HEK293T (cell line): Measurements from ENCODE around the gene POLR3E.
A peak's percentile ranks its signal among the peaks of the same experiment; 100 is the strongest.

Experiments
- CTCF ChIA-PET: fragments of 350-600 bp; formaldehyde crosslinking; extraction: SDS; loops from one replicate; lab custom pipeline; 2021; ENCODE audit warnings: antibody characterized with exemption, inconsistent platforms; lab: Yijun Ruan, JAX
- POLR2A ChIA-PET: fragments of 350-600 bp; formaldehyde crosslinking; extraction: SDS; loops from one replicate; lab custom pipeline; 2020; ENCODE audit warnings: antibody characterized with exemption, inconsistent platforms; lab: Yijun Ruan, JAX
- DNase-seq: peaks from one replicate; pipeline ENCODE4 v3.0.0; 2012; ENCODE audit warnings: mixed read lengths; ENCODE audit errors: extremely low spot score
- ARNT ChIP-seq: fragments of 450-650 bp; IDR thresholded peaks from 2 replicates; pipeline ENCODE4 v1.6.1; 2017; ENCODE audit warnings: mild to moderate bottlenecking
- BHLHE40 ChIP-seq: fragments of 450-650 bp; IDR thresholded peaks from 2 replicates; pipeline ENCODE4 v1.6.1; 2016; ENCODE audit warnings: mild to moderate bottlenecking, moderate library complexity, borderline replicate concordance
- CTBP1 ChIP-seq: fragments of 450-650 bp; IDR thresholded peaks from 2 replicates; pipeline ENCODE4 v1.6.1; 2016; ENCODE audit warnings: borderline replicate concordance
- ELF4 ChIP-seq: fragments of 450-650 bp; IDR thresholded peaks from 2 replicates; pipeline ENCODE4 v1.6.1; 2017; ENCODE audit warnings: antibody characterized with exemption
- FOXA1 ChIP-seq: fragments of 450-650 bp; IDR thresholded peaks from 2 replicates; pipeline ENCODE4 v1.6.1; 2016; ENCODE audit warnings: mild to moderate bottlenecking
- FOXK2 ChIP-seq: fragments of 450-650 bp; IDR thresholded peaks from 2 replicates; pipeline ENCODE4 v1.6.1; 2016; ENCODE audit warnings: mild to moderate bottlenecking
- FOXM1 ChIP-seq: fragments of 450-650 bp; IDR thresholded peaks from 2 replicates; pipeline ENCODE4 v1.6.1; 2017; ENCODE audit warnings: mild to moderate bottlenecking, borderline replicate concordance
- HDGF ChIP-seq: fragments of 450-650 bp; IDR thresholded peaks from 2 replicates; pipeline ENCODE4 v1.6.1; 2017; ENCODE audit warnings: antibody characterized with exemption, borderline replicate concordance
- L3MBTL2 ChIP-seq: fragments of 450-650 bp; conservative IDR thresholded peaks from 2 replicates; pipeline ENCODE4 v1.6.1; 2016; ENCODE audit warnings: mild to moderate bottlenecking
- LEF1 ChIP-seq: fragments of 450-650 bp; IDR thresholded peaks from 2 replicates; pipeline ENCODE4 v1.6.1; 2017; ENCODE audit warnings: mild to moderate bottlenecking, borderline replicate concordance
- NFRKB ChIP-seq: fragments of 450-650 bp; IDR thresholded peaks from 2 replicates; pipeline ENCODE4 v1.6.1; 2016; ENCODE audit warnings: mild to moderate bottlenecking, moderate library complexity
- SP1 ChIP-seq: fragments of 450-650 bp; IDR thresholded peaks from 2 replicates; pipeline ENCODE4 v1.6.1; 2017
- SUZ12 ChIP-seq: fragments of 450-650 bp; IDR thresholded peaks from 2 replicates; pipeline ENCODE4 v1.6.1; 2016; ENCODE audit warnings: mild to moderate bottlenecking
- TARDBP ChIP-seq: fragments of 450-650 bp; IDR thresholded peaks from 2 replicates; pipeline ENCODE4 v1.6.1; 2016
- ZNF384 ChIP-seq: fragments of 450-650 bp; IDR thresholded peaks from 2 replicates; pipeline ENCODE4 v1.6.1; 2016
- TF ChIP-seq, protein P1 (sequence below): fragments of 450-650 bp; IDR thresholded peaks from 2 replicates; pipeline ENCODE4 v1.6.1; 2016

POLR3E gene, protein sequence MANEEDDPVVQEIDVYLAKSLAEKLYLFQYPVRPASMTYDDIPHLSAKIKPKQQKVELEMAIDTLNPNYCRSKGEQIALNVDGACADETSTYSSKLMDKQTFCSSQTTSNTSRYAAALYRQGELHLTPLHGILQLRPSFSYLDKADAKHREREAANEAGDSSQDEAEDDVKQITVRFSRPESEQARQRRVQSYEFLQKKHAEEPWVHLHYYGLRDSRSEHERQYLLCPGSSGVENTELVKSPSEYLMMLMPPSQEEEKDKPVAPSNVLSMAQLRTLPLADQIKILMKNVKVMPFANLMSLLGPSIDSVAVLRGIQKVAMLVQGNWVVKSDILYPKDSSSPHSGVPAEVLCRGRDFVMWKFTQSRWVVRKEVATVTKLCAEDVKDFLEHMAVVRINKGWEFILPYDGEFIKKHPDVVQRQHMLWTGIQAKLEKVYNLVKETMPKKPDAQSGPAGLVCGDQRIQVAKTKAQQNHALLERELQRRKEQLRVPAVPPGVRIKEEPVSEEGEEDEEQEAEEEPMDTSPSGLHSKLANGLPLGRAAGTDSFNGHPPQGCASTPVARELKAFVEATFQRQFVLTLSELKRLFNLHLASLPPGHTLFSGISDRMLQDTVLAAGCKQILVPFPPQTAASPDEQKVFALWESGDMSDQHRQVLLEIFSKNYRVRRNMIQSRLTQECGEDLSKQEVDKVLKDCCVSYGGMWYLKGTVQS

DNA sequence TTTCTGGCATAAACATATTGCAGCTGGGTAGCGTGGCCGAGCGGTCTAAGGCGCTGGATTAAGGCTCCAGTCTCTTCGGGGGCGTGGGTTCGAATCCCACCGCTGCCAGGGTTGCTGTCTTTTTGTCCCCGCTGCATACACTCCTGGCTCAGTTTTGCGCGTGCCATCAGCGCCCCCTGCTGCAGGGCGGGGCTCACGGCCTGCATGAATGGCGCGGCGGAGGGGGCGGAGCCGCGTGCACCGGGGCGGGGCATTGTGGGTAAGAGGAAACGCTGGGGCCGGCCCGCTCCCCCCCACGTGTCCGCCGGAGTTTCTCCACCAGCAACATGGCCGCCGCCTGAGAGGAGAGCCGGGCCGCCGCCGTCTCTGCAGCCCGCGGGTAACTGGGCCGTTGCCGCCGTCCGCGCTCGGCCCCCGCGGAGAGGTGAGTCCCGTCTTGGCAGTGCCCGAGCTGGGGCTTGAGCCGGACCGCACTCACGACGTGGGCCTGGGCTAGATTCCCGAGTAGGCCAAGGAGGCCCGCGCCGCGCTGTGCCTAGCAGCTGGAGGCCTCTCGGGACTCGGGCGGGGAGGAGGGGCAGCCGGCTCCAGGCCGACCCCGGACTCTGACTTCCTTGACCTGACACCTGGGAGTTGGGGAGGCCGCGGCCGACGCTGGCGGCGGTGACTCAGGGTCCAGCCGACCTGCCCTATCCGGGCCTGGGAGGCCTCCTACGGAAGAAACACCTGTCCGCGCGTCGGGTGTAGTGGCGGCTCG lies at the start of gene POLR3E:
POLR3E (plus strand) TSS at position 296 of the 757 bp plus-strand sequence. CDS start 5,560 bp downstream, outside the sequence.
- ChIA-PET POLR2A (interaction anchor here (1.1 to 3.9 kb wide), 3 partner anchors 15 to 106 kb away, joined by 3 to 17 read pairs (median 7); partner anchors contain the start of gene EEF2K), CTCF (interaction anchor here (1.1 to 1.2 kb wide), 2 partner anchors 98 to 109 kb away, joined by 3 read pairs; no protein-coding TSS in a partner anchor)
- no peak for TF ChIP-seq BHLHE40
- peak; percentile 43; the same call in 1 of the 2 replicates for TF ChIP-seq ARNT
- TF ChIP-seq LEF1: no peak
- peak; percentile 50; the same call in 1 of the 2 replicates for TF ChIP-seq CTBP1
- 0 out of 2 replicates have a peak, but pooled peaks have one; percentile 43 for TF ChIP-seq TARDBP
- TF ChIP-seq ZNF384: peak; percentile 91; the same call in 1 of the 2 replicates
- TF ChIP-seq SP1: no peak
- TF ChIP-seq FOXM1: peak; percentile 58; the same call in 1 of the 2 replicates
- DNase-seq: peak; percentile 95

DNA sequence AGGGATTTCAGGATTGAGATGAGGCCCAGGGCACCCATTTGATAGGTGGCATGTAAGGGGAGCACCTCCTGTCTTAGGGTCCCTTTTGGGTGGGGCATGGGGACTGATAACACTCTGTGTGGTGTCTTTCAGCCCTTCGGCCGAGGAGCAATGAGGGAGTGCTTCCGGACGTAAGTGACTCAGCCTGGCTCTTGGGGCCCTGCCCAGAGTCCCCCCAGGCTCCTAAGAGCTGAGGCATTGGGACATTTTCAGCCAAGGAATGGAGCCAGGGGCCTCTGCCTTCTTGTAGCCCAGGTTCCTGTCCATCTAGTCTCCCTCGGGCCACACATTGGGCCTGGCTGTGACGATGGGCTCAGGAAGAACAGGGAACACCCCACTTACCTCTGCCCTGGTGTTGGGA lies 46.7 kb upstream of the POLR3E start:
- DNase-seq: no peak
- no peak for TF ChIP-seq ARNT
- TF ChIP-seq SP1: no peak
- TF ChIP-seq ZNF384: no peak
- no peak for TF ChIP-seq NFRKB
- POLR2A ChIA-PET: no interaction called here
- CTCF ChIA-PET: no interaction called here

DNA sequence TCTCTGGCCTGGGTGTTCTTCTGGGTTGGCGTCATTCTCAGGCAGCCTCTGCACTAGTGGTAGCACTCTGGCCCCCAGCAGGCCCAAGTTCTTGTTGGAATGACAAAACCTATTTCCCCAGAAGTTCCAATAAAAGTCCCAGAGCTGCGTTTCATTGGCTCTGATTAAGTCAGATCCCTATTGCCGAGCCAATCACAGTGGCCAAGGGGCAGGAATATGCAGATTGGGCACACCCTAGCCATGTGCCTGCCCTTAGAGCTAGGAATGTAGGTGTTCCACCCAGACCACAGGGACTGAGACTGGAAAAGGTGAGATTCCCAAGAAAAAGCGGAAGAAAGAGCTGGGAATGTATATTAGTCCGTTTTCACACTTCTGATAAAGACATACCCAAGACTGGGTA lies 44.9 kb upstream of the POLR3E start:
- CTCF ChIA-PET: no interaction called here
- POLR2A ChIA-PET: no interaction called here
- DNase-seq: no peak
- no peak for TF ChIP-seq L3MBTL2
- no peak for TF ChIP-seq BHLHE40
- no peak for TF ChIP-seq ARNT
- TF ChIP-seq, protein P1, sequence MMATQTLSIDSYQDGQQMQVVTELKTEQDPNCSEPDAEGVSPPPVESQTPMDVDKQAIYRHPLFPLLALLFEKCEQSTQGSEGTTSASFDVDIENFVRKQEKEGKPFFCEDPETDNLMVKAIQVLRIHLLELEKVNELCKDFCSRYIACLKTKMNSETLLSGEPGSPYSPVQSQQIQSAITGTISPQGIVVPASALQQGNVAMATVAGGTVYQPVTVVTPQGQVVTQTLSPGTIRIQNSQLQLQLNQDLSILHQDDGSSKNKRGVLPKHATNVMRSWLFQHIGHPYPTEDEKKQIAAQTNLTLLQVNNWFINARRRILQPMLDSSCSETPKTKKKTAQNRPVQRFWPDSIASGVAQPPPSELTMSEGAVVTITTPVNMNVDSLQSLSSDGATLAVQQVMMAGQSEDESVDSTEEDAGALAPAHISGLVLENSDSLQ: no peak
- no peak for TF ChIP-seq ZNF384
- TF ChIP-seq HDGF: no peak
- TF ChIP-seq FOXK2: no peak
- no peak for TF ChIP-seq SP1
- TF ChIP-seq TARDBP: no peak
- no peak for TF ChIP-seq ELF4

DNA sequence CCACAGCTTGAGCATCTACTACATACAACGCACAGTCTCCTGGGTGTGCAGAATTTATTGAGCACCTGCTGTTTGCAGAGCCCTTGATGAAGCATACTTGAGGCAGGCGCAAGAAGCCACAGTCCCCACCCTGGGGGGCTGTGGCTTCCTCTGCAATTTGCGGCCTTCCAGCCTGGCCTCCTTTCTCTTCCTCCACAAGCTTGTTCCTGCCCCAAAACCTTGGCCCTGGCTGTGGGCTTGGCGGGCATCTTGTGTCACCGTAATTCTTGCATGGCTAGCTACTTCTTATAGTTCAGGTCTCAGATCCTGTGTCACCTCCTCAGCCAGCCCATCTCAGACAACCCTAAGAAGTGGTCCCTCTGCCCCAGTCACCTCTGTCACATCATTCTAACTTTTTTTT lies 43.9 kb upstream of the POLR3E start:
- DNase-seq: no peak
- CTCF ChIA-PET: no interaction called here
- TF ChIP-seq LEF1 (no peak), NFRKB (no peak), SP1 (no peak), FOXM1 (no peak), ELF4 (no peak), BHLHE40 (no peak), ZNF384 (no peak), HDGF (no peak), CTBP1 (no peak), L3MBTL2 (no peak), SUZ12 (no peak), FOXK2 (no peak), ARNT (no peak), TARDBP (no peak), FOXA1 (no peak)
- TF ChIP-seq, protein P1: no peak
- POLR2A ChIA-PET: no interaction called here

DNA sequence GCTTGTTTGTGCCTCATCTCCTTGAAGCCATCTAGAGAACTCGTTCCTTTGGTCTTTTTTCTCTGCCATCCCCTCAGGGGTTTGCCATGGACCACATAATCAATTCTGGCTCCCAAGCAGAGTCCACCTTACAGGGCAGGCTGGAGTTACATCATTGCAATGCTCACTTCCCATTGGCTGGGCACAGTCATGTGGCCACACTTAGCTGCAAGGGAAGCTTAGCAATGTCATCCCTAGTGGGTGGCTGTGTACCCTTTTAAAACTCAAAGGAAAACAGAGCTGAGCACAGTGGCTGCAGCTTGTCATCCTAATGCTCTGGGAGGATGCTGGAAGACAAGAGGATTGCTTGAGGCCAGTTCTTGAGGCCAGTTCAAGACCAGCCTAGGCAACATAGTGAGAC lies 41.9 kb upstream of the POLR3E start:
- CTCF ChIA-PET: no interaction called here
- no peak for TF ChIP-seq NFRKB
- no peak for TF ChIP-seq BHLHE40
- TF ChIP-seq FOXA1: no peak
- no peak for TF ChIP-seq FOXK2
- TF ChIP-seq, protein P1: no peak
- no peak for TF ChIP-seq ELF4
- no peak for TF ChIP-seq HDGF
- no peak for TF ChIP-seq ZNF384
- TF ChIP-seq LEF1: no peak
- TF ChIP-seq SUZ12: no peak
- no peak for TF ChIP-seq ARNT
- TF ChIP-seq TARDBP: no peak
- no peak for TF ChIP-seq FOXM1
- no peak for TF ChIP-seq L3MBTL2
- no peak for TF ChIP-seq SP1
- TF ChIP-seq CTBP1: no peak
- POLR2A ChIA-PET: no interaction called here
- no peak for DNase-seq
